GM23338 (cell line): ENCODE results near the gene OLA1. TPM values are rescaled to one million over a fixed set of nuclear protein-coding genes. Genes with fewer than 3 reads are reported as not detected.

ENCODE experiments used
- ATAC-seq: fragments of 200-7000 bp; cut with Tn5 transposase; 3 replicates; pipeline ENCODE4 v1.9.1; 2020
- DNase-seq: peaks from one replicate; pipeline ENCODE4 v3.0.0-alpha.2; 2015; ENCODE audit warnings: low spot score
- H2AFZ ChIP-seq: fragments of 200-600 bp; sonication (generic); 2 replicates; pipeline ENCODE4 v1.8.0; 2016; ENCODE audit warnings: antibody characterized with exemption, mild to moderate bottlenecking, moderate library complexity
- H3F3A ChIP-seq: fragments of 200-600 bp; sonication (generic); replicated peaks from 2 replicates; pipeline ENCODE4 v1.8.0; 2017; ENCODE audit warnings: antibody characterized with exemption, mixed run types, low read depth
- H3K27ac ChIP-seq: fragments of 200-600 bp; sonication (generic); 2 replicates; pipeline ENCODE4 v1.6.1; 2016; ENCODE audit warnings: low read depth
- H3K27me3 ChIP-seq: fragments of 200-600 bp; sonication (generic); 2 replicates; pipeline ENCODE4 v1.8.0; 2016; ENCODE audit warnings: mild to moderate bottlenecking, mixed run types, moderate library complexity; ENCODE audit not compliant: insufficient read depth
- H3K36me3 ChIP-seq: fragments of 200-600 bp; sonication (generic); 2 replicates; pipeline ENCODE4 v1.8.0; 2016; ENCODE audit warnings: mild to moderate bottlenecking; ENCODE audit not compliant: insufficient read depth
- H3K4me1 ChIP-seq: fragments of 200-600 bp; sonication (generic); 2 replicates; pipeline ENCODE4 v1.8.0; 2016; ENCODE audit warnings: mild to moderate bottlenecking, moderate library complexity; ENCODE audit not compliant: insufficient read depth
- H3K4me2 ChIP-seq: fragments of 200-600 bp; sonication (generic); 2 replicates; pipeline ENCODE4 v1.7.1; 2017; ENCODE audit warnings: mixed run types
- H3K4me3 ChIP-seq: fragments of 200-600 bp; sonication (generic); 2 replicates; pipeline ENCODE4 v1.6.1; 2016; ENCODE audit warnings: mixed run types
- H3K79me2 ChIP-seq: fragments of 200-600 bp; sonication (generic); replicated peaks from 2 replicates; pipeline ENCODE4 v1.8.0; 2017; ENCODE audit warnings: mild to moderate bottlenecking; ENCODE audit not compliant: insufficient read depth
- H3K9me2 ChIP-seq: fragments of 200-600 bp; sonication (generic); 2 replicates; pipeline ENCODE4 v1.8.0; 2017; ENCODE audit not compliant: insufficient read depth
- H4K20me1 ChIP-seq: fragments of 200-600 bp; sonication (generic); replicated peaks from 2 replicates; pipeline ENCODE4 v1.8.0; 2017; ENCODE audit warnings: mild to moderate bottlenecking; ENCODE audit not compliant: insufficient read depth
- H3K27ac Mint-ChIP-seq: 2 replicates; pipeline ENCODE4 v1.8.0; 2020; ENCODE audit warnings: inconsistent platforms, mild to moderate bottlenecking, moderate library complexity, mixed read lengths
- H3K27me3 Mint-ChIP-seq: 3 replicates; pipeline ENCODE4 v1.8.0; 2022; ENCODE audit warnings: low read depth, mild to moderate bottlenecking, moderate library complexity, mixed read lengths, inconsistent platforms; ENCODE audit not compliant: insufficient read depth, poor library complexity
- H3K36me3 Mint-ChIP-seq: 3 replicates; pipeline ENCODE4 v1.8.0; 2021; ENCODE audit warnings: low read depth, mild to moderate bottlenecking, inconsistent platforms, moderate library complexity, mixed read lengths
- H3K4me1 Mint-ChIP-seq: 3 replicates; pipeline ENCODE4 v1.8.0; 2020; ENCODE audit warnings: mild to moderate bottlenecking, inconsistent platforms, mixed read lengths
- H3K4me3 Mint-ChIP-seq: 3 replicates; pipeline ENCODE4 v1.8.0; 2021; ENCODE audit warnings: moderate library complexity, mild to moderate bottlenecking, inconsistent platforms, mixed read lengths
- H3K9me3 Mint-ChIP-seq: 3 replicates; pipeline ENCODE4 v1.8.0; 2020; ENCODE audit warnings: moderate library complexity, mild to moderate bottlenecking, inconsistent platforms, mixed read lengths
- CREB1 ChIP-seq: fragments of 250-450 bp; sonication (Bioruptor Pico); IDR thresholded peaks from 2 replicates; pipeline ENCODE4 v1.5.0; 2020; ENCODE audit warnings: low read depth, mild to moderate bottlenecking, moderate library complexity
- ETS1 ChIP-seq: IDR thresholded peaks from 2 replicates; pipeline ENCODE4 v1.6.1; 2016; ENCODE audit warnings: antibody characterized with exemption
- JUNB ChIP-seq: IDR thresholded peaks from one replicate; pipeline ENCODE4 v1.6.1; 2016; ENCODE audit warnings: antibody characterized with exemption; ENCODE audit not compliant: unreplicated experiment
- POLR2AphosphoS5 ChIP-seq: IDR thresholded peaks from 2 replicates; pipeline ENCODE4 v1.6.1; 2016; ENCODE audit warnings: antibody characterized with exemption, low read depth
- STAT1 ChIP-seq: IDR thresholded peaks from one replicate; pipeline ENCODE4 v1.6.1; 2016; ENCODE audit warnings: antibody characterized with exemption; ENCODE audit not compliant: unreplicated experiment
- ZNF114 ChIP-seq: fragments of 250-450 bp; sonication (Bioruptor Pico); IDR thresholded peaks from 2 replicates; pipeline ENCODE4 v1.5.0; 2020; ENCODE audit warnings: mild to moderate bottlenecking, moderate library complexity
- ZNF331 ChIP-seq: fragments of 250-450 bp; sonication (Bioruptor Pico); IDR thresholded peaks from 2 replicates; pipeline ENCODE4 v1.5.0; 2020; ENCODE audit warnings: low read depth, mild to moderate bottlenecking, moderate library complexity
- polyA plus RNA-seq: library from polyadenylated mRNA; unstranded; fragments of >200 nt; fragmentation: Nextera tagmentation; extraction: Ambion mirVana; gene quantifications from 2 replicates; pipeline ENCODE4 v1.2.1, GENCODE V29; 2016
- total RNA-seq: library from RNA; depleted of rRNA; stranded (reverse); fragments of >200 nt; shearing (Covaris generic); gene quantifications from 2 replicates; pipeline ENCODE4 v1.2.3, GENCODE V29; 2014
- TF ChIP-seq, protein P1 (sequence below): IDR thresholded peaks from one replicate; pipeline ENCODE4 v1.6.1; 2018; ENCODE audit warnings: antibody characterized with exemption; ENCODE audit not compliant: unreplicated experiment
- TF ChIP-seq, protein P2 (sequence below): fragments of 250-450 bp; sonication (Bioruptor Pico); IDR thresholded peaks from 2 replicates; pipeline ENCODE4 v1.5.0; 2020; ENCODE audit warnings: mild to moderate bottlenecking, moderate library complexity

The OLA1 gene
- total and polyA plus RNA-seq, 2 experiments from 2014 or later = 104 to 242 TPM

GRCh38 chr2:174059884-174060244, 188.5 kb downstream of the OLA1 start (continued):
- TF ChIP-seq ETS1 (no peak), STAT1 (no peak), ZNF331 (CRISPR knock-in tag) (no peak), POLR2AphosphoS5 (no peak)
- TF ChIP-seq, protein P1, sequence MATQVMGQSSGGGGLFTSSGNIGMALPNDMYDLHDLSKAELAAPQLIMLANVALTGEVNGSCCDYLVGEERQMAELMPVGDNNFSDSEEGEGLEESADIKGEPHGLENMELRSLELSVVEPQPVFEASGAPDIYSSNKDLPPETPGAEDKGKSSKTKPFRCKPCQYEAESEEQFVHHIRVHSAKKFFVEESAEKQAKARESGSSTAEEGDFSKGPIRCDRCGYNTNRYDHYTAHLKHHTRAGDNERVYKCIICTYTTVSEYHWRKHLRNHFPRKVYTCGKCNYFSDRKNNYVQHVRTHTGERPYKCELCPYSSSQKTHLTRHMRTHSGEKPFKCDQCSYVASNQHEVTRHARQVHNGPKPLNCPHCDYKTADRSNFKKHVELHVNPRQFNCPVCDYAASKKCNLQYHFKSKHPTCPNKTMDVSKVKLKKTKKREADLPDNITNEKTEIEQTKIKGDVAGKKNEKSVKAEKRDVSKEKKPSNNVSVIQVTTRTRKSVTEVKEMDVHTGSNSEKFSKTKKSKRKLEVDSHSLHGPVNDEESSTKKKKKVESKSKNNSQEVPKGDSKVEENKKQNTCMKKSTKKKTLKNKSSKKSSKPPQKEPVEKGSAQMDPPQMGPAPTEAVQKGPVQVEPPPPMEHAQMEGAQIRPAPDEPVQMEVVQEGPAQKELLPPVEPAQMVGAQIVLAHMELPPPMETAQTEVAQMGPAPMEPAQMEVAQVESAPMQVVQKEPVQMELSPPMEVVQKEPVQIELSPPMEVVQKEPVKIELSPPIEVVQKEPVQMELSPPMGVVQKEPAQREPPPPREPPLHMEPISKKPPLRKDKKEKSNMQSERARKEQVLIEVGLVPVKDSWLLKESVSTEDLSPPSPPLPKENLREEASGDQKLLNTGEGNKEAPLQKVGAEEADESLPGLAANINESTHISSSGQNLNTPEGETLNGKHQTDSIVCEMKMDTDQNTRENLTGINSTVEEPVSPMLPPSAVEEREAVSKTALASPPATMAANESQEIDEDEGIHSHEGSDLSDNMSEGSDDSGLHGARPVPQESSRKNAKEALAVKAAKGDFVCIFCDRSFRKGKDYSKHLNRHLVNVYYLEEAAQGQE = no peak

DNA sequence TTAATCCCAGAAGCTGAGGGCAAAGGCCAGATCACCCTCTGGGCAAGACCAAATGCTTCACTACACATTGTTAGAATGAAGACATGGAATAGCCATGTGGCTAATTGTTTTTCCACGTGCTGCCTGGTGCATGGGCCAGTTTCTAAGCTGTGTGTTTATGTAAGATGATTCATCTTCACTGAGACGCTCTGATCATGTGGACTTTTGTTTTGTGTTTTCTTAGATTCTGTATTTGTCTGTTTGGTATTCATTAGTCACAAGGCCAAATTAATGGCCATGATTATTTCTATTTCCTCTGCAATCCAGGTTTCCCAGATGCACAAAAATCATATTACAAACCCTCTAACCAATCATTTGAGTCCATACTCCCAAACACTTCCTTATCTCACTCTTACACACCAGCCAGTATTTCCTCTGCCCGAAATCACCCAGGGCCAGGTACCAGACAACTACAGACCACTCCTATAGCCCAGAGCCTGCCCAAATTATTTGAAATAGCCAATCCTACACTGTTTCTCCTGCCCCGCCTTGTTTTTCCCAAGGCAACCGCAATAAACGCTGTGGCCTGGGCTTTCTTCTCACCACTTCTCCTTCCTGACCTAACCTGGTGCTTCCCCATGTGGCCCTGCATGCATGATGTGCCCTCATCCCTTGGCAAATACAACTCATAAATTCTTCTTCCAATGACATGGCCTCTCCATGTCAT, 189.0 kb downstream of the OLA1 start:
- no peak for ATAC-seq
- Mint-ChIP-seq H3K4me3 (no peak overlapping the region), H3K9me3 (peaks cover 15% of the 10 kb centered on the region), H3K36me3 (peaks cover 13% of the 10 kb centered on the region), H3K27ac (no peak overlapping the region), H3K27me3 (peaks cover 4% of the 10 kb centered on the region), H3K4me1 (peaks cover 17% of the 10 kb centered on the region)
- Histone ChIP-seq H3K9me2 (no peaks in the 10 kb centered on the region), H3K79me2 (no peaks in the 10 kb centered on the region), H3K27me3 (no peaks in the 10 kb centered on the region), H3K4me2 (no peak overlapping the region), H3F3A (no peaks in the 10 kb centered on the region), H2AFZ (no peak overlapping the region), H3K4me1 (peaks cover 22% of the 10 kb centered on the region), H3K4me3 (no peak overlapping the region), H3K36me3 (no peaks in the 10 kb centered on the region), H4K20me1 (no peaks in the 10 kb centered on the region), H3K27ac (no peak overlapping the region)
- no peak for DNase-seq
- TF ChIP-seq ZNF114 (CRISPR knock-in tag) (no peak), JUNB (no peak), STAT1 (no peak), POLR2AphosphoS5 (no peak), CREB1 (CRISPR knock-in tag) (no peak)
- TF ChIP-seq, protein P1 = no peak
- TF ChIP-seq, protein P2, sequence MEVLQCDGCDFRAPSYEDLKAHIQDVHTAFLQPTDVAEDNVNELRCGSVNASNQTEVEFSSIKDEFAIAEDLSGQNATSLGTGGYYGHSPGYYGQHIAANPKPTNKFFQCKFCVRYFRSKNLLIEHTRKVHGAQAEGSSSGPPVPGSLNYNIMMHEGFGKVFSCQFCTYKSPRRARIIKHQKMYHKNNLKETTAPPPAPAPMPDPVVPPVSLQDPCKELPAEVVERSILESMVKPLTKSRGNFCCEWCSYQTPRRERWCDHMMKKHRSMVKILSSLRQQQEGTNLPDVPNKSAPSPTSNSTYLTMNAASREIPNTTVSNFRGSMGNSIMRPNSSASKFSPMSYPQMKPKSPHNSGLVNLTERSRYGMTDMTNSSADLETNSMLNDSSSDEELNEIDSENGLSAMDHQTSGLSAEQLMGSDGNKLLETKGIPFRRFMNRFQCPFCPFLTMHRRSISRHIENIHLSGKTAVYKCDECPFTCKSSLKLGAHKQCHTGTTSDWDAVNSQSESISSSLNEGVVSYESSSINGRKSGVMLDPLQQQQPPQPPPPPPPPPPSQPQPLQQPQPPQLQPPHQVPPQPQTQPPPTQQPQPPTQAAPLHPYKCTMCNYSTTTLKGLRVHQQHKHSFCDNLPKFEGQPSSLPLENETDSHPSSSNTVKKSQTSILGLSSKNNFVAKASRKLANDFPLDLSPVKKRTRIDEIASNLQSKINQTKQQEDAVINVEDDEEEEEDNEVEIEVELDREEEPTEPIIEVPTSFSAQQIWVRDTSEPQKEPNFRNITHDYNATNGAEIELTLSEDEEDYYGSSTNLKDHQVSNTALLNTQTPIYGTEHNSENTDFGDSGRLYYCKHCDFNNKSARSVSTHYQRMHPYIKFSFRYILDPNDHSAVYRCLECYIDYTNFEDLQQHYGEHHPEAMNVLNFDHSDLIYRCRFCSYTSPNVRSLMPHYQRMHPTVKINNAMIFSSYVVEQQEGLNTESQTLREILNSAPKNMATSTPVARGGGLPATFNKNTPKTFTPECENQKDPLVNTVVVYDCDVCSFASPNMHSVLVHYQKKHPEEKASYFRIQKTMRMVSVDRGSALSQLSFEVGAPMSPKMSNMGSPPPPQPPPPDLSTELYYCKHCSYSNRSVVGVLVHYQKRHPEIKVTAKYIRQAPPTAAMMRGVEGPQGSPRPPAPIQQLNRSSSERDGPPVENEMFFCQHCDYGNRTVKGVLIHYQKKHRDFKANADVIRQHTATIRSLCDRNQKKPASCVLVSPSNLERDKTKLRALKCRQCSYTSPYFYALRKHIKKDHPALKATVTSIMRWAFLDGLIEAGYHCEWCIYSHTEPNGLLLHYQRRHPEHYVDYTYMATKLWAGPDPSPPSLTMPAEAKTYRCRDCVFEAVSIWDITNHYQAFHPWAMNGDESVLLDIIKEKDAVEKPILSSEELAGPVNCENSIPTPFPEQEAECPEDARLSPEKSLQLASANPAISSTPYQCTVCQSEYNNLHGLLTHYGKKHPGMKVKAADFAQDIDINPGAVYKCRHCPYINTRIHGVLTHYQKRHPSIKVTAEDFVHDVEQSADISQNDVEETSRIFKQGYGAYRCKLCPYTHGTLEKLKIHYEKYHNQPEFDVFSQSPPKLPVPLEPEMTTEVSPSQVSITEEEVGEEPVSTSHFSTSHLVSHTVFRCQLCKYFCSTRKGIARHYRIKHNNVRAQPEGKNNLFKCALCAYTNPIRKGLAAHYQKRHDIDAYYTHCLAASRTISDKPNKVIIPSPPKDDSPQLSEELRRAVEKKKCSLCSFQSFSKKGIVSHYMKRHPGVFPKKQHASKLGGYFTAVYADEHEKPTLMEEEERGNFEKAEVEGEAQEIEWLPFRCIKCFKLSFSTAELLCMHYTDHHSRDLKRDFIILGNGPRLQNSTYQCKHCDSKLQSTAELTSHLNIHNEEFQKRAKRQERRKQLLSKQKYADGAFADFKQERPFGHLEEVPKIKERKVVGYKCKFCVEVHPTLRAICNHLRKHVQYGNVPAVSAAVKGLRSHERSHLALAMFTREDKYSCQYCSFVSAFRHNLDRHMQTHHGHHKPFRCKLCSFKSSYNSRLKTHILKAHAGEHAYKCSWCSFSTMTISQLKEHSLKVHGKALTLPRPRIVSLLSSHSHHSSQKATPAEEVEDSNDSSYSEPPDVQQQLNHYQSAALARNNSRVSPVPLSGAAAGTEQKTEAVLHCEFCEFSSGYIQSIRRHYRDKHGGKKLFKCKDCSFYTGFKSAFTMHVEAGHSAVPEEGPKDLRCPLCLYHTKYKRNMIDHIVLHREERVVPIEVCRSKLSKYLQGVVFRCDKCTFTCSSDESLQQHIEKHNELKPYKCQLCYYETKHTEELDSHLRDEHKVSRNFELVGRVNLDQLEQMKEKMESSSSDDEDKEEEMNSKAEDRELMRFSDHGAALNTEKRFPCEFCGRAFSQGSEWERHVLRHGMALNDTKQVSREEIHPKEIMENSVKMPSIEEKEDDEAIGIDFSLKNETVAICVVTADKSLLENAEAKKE (CRISPR knock-in tag) = no peak
